DND-41 (cell line): Measurements from ENCODE around the gene SERTM1.

Source experiments
- ATAC-seq: fragments of 200-7000 bp; cut with Tn5 transposase; 3 replicates; pipeline ENCODE4 v1.9.1; 2021; ENCODE audit warnings: low read depth; ENCODE audit not compliant: insufficient read depth
- DNase-seq: peaks from one replicate; pipeline ENCODE4 v3.0.0-alpha.2; 2020
- H2AFZ ChIP-seq: 2 replicates; pipeline ENCODE4 v1.6.0; 2012; ENCODE audit warnings: low read depth, low read length
- H3K27ac ChIP-seq: 2 replicates; pipeline ENCODE4 v1.5.1; 2012; ENCODE audit warnings: low read length, inconsistent platforms
- H3K27me3 ChIP-seq: fragments of 200-600 bp; sonication (generic); 2 replicates; pipeline ENCODE4 v1.6.0; 2012; ENCODE audit warnings: low read length, mild to moderate bottlenecking, inconsistent platforms; ENCODE audit not compliant: insufficient read depth, poor library complexity
- H3K36me3 ChIP-seq: 2 replicates; pipeline ENCODE4 v1.5.1; 2012; ENCODE audit warnings: low read length, inconsistent platforms; ENCODE audit not compliant: insufficient read depth
- H3K4me1 ChIP-seq: 2 replicates; pipeline ENCODE4 v1.5.1; 2012; ENCODE audit warnings: mild to moderate bottlenecking, low read length; ENCODE audit not compliant: insufficient read depth
- H3K4me2 ChIP-seq: 2 replicates; pipeline ENCODE4 v1.6.0; 2012; ENCODE audit warnings: mild to moderate bottlenecking, moderate library complexity, low read length, inconsistent platforms; ENCODE audit not compliant: insufficient read depth
- H3K4me3 ChIP-seq, 2 experiments: fragments of 200-600 bp in 1 of 2; shearing (Covaris generic) in 1 of 2; 2 replicates each; pipeline ENCODE4 v1.5.1; 2012 to 2016; ENCODE audit warnings: inconsistent platforms in 2 of 2, low read length in 2 of 2, mild to moderate bottlenecking in 2 of 2, low read depth in 1 of 2, moderate library complexity in 1 of 2
- H3K79me2 ChIP-seq: 2 replicates; pipeline ENCODE4 v1.6.0; 2012; ENCODE audit warnings: low read length, inconsistent platforms; ENCODE audit not compliant: insufficient read depth
- H3K9ac ChIP-seq: 2 replicates; pipeline ENCODE4 v1.6.0; 2012; ENCODE audit warnings: low read depth, mild to moderate bottlenecking, inconsistent platforms, low read length, moderate library complexity
- H3K9me3 ChIP-seq: 2 replicates; pipeline ENCODE4 v1.5.1; 2012; ENCODE audit warnings: low read length, moderate library complexity, mild to moderate bottlenecking, inconsistent platforms; ENCODE audit not compliant: insufficient read depth, severe bottlenecking
- H4K20me1 ChIP-seq: 2 replicates; pipeline ENCODE4 v1.6.0; 2012; ENCODE audit warnings: low read length; ENCODE audit not compliant: insufficient read depth
- EZH2 ChIP-seq: IDR thresholded peaks from 3 replicates; pipeline ENCODE4 v1.6.1; 2012; ENCODE audit warnings: borderline replicate concordance, low read depth, mild to moderate bottlenecking, moderate library complexity, low read length, inconsistent platforms; ENCODE audit not compliant: severe bottlenecking
- TF ChIP-seq, protein P1 (sequence below): IDR thresholded peaks from 2 replicates; pipeline ENCODE4 v1.5.1; 2012; ENCODE audit warnings: borderline replicate concordance, low read length, moderate library complexity, mild to moderate bottlenecking; ENCODE audit not compliant: poor library complexity, severe bottlenecking; ENCODE audit errors: extremely low read depth

SERTM1 gene

GRCh38 chr13:36728006-36728405, 54.2 kb downstream of the SERTM1 start:
- Histone ChIP-seq H3K9ac (no peak overlapping the region), H3K4me2 (no peak overlapping the region), H3K36me3 (no peaks in the 10 kb centered on the region), H3K79me2 (no peaks in the 10 kb centered on the region), H3K27ac (no peak overlapping the region), H3K4me3 (no peak overlapping the region), H3K4me1 (no peaks in the 10 kb centered on the region), H3K9me3 (no peaks in the 10 kb centered on the region), H2AFZ (no peak overlapping the region), H4K20me1 (no peaks in the 10 kb centered on the region), H3K27me3 (peaks cover 5% of the 10 kb centered on the region)
- TF ChIP-seq, protein P1, sequence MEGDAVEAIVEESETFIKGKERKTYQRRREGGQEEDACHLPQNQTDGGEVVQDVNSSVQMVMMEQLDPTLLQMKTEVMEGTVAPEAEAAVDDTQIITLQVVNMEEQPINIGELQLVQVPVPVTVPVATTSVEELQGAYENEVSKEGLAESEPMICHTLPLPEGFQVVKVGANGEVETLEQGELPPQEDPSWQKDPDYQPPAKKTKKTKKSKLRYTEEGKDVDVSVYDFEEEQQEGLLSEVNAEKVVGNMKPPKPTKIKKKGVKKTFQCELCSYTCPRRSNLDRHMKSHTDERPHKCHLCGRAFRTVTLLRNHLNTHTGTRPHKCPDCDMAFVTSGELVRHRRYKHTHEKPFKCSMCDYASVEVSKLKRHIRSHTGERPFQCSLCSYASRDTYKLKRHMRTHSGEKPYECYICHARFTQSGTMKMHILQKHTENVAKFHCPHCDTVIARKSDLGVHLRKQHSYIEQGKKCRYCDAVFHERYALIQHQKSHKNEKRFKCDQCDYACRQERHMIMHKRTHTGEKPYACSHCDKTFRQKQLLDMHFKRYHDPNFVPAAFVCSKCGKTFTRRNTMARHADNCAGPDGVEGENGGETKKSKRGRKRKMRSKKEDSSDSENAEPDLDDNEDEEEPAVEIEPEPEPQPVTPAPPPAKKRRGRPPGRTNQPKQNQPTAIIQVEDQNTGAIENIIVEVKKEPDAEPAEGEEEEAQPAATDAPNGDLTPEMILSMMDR: no peak
- TF ChIP-seq EZH2: no peak
- ATAC-seq (no peak), DNase-seq (no peak)

DNA sequence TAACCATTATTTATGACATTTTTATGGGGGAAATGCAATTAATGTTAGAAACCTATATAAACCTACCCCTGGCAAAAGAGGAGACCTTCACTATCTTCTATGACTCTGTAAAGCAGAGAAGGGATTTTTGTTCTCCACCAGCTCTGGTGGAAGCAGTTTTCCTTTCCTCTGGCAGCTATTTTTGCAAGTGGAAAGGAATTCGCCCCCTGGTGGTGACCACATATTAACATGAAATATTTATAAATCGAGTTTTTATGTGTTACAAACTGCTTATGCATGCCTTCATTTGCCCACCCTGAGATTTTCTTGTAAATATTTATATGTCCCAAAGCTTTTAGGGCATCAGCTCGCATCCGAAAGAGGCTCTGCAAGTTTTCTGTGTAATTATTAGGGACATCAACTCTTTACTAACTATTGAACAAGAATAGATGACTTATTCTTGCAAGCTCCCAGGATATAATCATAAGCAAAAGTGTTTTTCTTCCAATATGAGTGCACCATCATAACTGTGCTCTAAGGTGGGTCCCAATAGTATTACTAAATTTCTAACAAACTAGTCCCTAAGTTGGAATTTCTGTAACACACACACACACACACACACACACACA, 62.4 kb downstream of the SERTM1 start:
- H4K20me1 ChIP-seq: no peaks in the 10 kb centered on the region
- DNase-seq (peak; percentile 43), ATAC-seq (no peak)
- H2AFZ ChIP-seq: no peak overlapping the region
- H3K36me3 ChIP-seq: no peaks in the 10 kb centered on the region
- H3K9ac ChIP-seq: no peak overlapping the region
- peaks cover 3% of the 10 kb centered on the region for H3K27me3 ChIP-seq
- no peak overlapping the region for H3K4me3 ChIP-seq
- TF ChIP-seq, protein P1: peak; percentile 63
- no peak for TF ChIP-seq EZH2
- H3K4me2 ChIP-seq: no peak overlapping the region
- no peaks in the 10 kb centered on the region for H3K9me3 ChIP-seq
- H3K27ac ChIP-seq: no peak overlapping the region
- H3K79me2 ChIP-seq: no peaks in the 10 kb centered on the region
- no peaks in the 10 kb centered on the region for H3K4me1 ChIP-seq

DNA sequence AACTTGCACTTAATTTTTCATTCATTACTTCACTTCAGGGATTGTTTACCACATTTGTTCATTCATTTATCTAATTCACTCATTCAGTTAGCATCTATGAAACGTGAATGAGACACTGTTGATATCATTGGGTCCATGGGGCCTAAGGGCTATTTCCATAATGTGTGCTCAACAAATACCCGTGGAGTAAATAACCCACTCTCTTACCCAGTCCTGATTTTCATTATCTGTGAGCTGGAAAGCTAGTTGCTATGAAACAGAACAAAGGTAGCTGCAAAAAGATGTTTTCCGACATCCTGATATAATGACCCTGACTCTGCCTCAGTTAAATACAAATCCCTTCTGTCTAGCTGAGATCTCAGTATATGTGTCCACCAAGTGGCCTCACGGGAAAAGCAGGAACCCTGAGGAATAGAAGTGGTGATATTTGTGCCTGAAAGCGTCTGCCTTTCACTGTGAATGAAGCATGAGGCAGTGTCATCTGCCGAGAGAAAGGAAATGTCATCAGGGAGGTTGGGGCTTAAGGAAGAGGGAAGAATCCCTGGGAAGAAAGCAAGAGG, 63.8 kb downstream of the SERTM1 start:
- H3K9me3 ChIP-seq: no peaks in the 10 kb centered on the region
- H3K36me3 ChIP-seq: no peaks in the 10 kb centered on the region
- TF ChIP-seq, protein P1: no peak
- no peak for TF ChIP-seq EZH2
- H3K9ac ChIP-seq: no peak overlapping the region
- H3K79me2 ChIP-seq: no peaks in the 10 kb centered on the region
- ATAC-seq (no peak), DNase-seq (no peak)
- no peak overlapping the region for H3K4me3 ChIP-seq
- H3K4me1 ChIP-seq: no peaks in the 10 kb centered on the region
- H3K4me2 ChIP-seq: no peak overlapping the region
- H3K27ac ChIP-seq: no peak overlapping the region
- no peaks in the 10 kb centered on the region for H4K20me1 ChIP-seq
- H2AFZ ChIP-seq: no peak overlapping the region
- H3K27me3 ChIP-seq: no peaks in the 10 kb centered on the region

- H3K79me2 ChIP-seq: no peaks in the 10 kb centered on the region
- H3K27ac ChIP-seq: no peak overlapping the region
- H2AFZ ChIP-seq: no peak overlapping the region
- H4K20me1 ChIP-seq: no peaks in the 10 kb centered on the region
- H3K4me2 ChIP-seq: no peak overlapping the region
- ATAC-seq: no peak
- no peaks in the 10 kb centered on the region for H3K4me1 ChIP-seq
- no peaks in the 10 kb centered on the region for H3K9me3 ChIP-seq
- no peak overlapping the region for H3K4me3 ChIP-seq
- no peaks in the 10 kb centered on the region for H3K27me3 ChIP-seq
- H3K9ac ChIP-seq: no peak overlapping the region
- TF ChIP-seq, protein P1: no peak
- TF ChIP-seq EZH2: no peak
- DNase-seq: no peak
- H3K36me3 ChIP-seq: no peaks in the 10 kb centered on the region
Measured at GRCh38 chr13:36745436-36745835, 71.6 kb downstream of the SERTM1 start.
